ENCODE data around the gene METTL5.
A peak's percentile ranks its signal among the peaks of the same experiment; 100 is the strongest.
"Not testable (repeated sequence)": the region's sequence is repeated elsewhere in the genome, so short reads cannot be mapped to it uniquely, and the experiment has no call there.

METTL5 gene

GRCh38 chr2:169828141-169828811, 3.6 kb upstream of the METTL5 start:
- peak; percentile 68 for DNase-seq (ENCODE audit: low spot score)

GRCh38 chr2:169827272-169828140, 2.8 kb upstream of the METTL5 start, which contains the start of gene UBR3:
UBR3 (plus strand) TSS chr2:169827454; CDS start chr2:169827508, 54 bp downstream.
- DNase-seq (ENCODE audit: low spot score), result peak; percentile 99

DNA sequence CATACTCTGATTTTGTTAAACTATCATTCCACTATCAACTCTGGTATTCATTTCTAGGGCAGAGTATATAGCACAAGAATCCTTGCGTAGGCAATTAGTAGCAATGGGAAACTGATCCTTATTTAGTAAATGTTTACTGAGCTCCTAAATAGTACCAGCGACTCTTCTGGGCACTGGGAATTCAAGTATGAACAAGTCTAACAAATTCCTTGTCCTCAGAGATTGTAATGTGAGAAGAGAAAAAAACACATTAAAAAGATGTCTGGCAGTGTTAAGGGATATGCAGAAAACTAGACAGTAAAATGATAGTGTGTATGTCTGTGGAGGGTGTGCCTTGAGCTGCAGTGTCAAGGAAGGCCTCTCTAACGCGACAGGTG, 721 bp downstream of the METTL5 start:
- no peak for DNase-seq (ENCODE audit: low spot score)

GRCh38 chr2:169822785-169823392, 1.8 kb downstream of the METTL5 start:
- no peak for DNase-seq (ENCODE audit: low spot score)

- DNase-seq (ENCODE audit: low spot score), result no peak
Measured at GRCh38 chr2:169822036-169822435, 2.7 kb downstream of the METTL5 start.

GRCh38 chr2:169820101-169820500, 4.6 kb downstream of the METTL5 start:
- not testable (repeated sequence) for DNase-seq (ENCODE audit: low spot score)

- DNase-seq (ENCODE audit: low spot score), result no peak
Measured at GRCh38 chr2:169819106-169819505, 5.6 kb downstream of the METTL5 start.

DNA sequence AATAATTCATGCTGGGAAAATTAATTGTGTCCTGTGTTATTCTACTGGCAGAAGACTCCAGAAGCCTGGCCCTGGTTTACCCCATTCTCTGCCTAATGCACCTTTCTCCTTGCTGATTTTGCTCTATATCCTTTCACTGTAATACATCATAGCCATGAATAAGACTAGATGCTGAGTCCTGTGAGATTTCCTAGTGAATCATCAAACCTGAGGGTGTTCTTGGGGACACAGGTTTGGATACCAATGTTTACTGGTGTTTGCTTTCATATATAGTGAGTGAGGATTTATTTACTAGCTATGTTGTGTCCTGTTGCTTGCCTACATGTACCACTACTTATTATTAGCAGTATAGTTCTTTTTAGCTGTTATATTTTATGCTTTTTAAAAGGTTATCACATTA, 6.5 kb downstream of the METTL5 start:
- DNase-seq (ENCODE audit: low spot score), result no peak

GRCh38 chr2:169817369-169817768, 7.3 kb downstream of the METTL5 start:
- not testable (repeated sequence) for DNase-seq (ENCODE audit: low spot score)

- not testable (repeated sequence) for DNase-seq (ENCODE audit: low spot score)
Measured at GRCh38 chr2:169816961-169817360, 7.7 kb downstream of the METTL5 start.

GRCh38 chr2:169815849-169816248, 8.9 kb downstream of the METTL5 start:
- peak; percentile 33 for DNase-seq (ENCODE audit: low spot score)

- peak; percentile 15 for DNase-seq (ENCODE audit: low spot score)
Measured at GRCh38 chr2:169808221-169808620, 16.5 kb downstream of the METTL5 start.

GRCh38 chr2:169806586-169806985, 18.1 kb downstream of the METTL5 start:
- no peak for DNase-seq (ENCODE audit: low spot score)

- DNase-seq (ENCODE audit: low spot score), result no peak
Measured at GRCh38 chr2:169803480-169803879, 21.2 kb downstream of the METTL5 start.

- DNase-seq (ENCODE audit: low spot score), result peak; percentile 99
Measured at GRCh38 chr2:169798718-169799592, 25.8 kb downstream of the METTL5 start, which contains the start of gene SSB. SSB (plus strand) TSS chr2:169798871; CDS start chr2:169800961, 2,090 bp downstream.

DNA sequence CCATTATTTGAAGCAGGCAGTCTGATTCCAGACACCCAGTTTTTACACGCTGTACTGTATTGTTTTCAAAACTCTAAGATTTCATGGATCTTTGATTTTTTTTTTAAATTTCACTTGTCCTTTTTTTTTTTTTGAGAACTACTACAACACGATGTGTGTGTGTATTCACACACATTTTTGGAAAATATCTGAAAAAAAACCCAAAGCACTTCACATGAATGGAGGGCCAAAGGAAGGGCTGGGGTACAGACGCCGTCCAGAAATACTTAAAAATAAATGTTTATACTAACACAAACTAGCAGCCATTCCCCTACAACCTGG, 26.3 kb downstream of the METTL5 start:
- DNase-seq (ENCODE audit: low spot score), result no peak

DNA sequence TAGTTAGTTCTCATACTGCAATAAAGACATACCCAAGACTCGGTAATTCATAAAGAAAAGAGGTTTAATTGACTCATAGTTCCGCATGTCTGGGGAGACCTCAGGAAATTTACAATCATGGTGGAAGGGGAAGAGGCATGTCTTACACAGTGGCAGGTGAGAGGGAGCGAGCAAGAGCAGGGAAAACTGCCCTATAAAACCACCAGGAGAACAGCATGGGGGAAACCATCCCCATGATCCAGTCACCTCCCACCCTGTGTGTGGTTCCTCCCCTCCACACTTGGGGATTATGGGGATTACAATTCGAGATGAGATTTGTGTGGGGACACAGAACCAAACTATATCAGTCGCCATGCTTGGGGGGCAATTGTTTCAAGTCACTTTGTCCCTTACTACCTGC, 27.1 kb downstream of the METTL5 start:
- no peak for DNase-seq (ENCODE audit: low spot score)

DNA sequence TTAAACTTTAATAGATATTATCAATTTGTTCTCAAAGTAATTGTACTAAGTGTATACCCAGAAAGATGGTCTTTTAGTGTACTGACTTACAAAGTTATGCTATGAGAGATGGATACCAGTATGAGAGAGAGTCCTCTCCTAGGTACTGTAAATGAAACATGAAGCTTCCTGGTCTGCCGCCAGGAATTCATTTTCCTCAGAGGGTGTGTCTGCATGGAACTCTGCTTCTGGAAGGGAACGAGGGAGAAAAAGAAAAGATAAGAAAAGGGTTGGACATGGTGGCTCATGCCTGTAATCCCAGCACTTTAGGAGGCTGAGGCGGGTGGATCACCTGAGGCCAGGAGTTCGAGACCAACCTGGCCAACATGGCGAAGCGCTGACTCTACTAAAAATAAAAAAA, 28.3 kb downstream of the METTL5 start:
- DNase-seq (ENCODE audit: low spot score), result no peak

DNA sequence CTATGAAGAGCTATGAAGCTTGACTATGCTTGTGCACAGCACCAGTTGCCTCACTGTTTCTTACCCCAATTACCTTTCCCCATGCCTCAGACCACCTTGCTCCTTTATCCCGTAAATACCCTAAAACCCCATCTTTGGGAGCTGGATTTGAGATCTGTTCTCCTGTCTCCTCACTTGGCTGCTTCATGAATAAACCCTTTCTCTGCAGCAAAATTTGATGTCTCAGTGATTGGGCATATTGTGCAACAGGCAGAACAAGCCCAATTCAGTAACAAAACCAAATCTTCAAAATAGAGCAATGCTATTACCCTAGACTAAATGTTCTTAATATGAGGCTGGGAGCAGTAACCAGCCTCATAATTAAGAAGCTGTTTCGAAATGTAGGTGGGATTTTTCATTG, 29.5 kb downstream of the METTL5 start:
- no peak for DNase-seq (ENCODE audit: low spot score)

DNA sequence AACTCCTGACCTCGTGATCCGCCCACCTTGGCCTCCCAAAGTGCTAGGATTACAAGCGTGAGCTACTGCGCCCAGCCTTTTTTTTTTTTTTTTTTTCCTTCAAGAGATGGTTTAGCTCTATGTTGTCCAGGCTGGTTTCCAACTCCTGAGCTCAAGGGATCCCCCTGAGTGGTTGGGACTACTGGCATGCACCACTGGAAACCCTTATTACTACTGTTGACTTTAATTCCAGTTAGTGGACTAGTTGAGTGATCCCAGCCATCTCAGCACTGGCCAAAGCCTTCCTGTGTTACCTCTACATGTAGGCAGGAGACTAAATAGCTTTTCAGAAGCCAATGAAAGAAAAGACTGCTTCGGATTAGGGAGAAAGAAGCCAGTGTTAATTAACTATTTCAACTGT, 34.1 kb downstream of the METTL5 start:
- no peak for DNase-seq (ENCODE audit: low spot score)

DNA sequence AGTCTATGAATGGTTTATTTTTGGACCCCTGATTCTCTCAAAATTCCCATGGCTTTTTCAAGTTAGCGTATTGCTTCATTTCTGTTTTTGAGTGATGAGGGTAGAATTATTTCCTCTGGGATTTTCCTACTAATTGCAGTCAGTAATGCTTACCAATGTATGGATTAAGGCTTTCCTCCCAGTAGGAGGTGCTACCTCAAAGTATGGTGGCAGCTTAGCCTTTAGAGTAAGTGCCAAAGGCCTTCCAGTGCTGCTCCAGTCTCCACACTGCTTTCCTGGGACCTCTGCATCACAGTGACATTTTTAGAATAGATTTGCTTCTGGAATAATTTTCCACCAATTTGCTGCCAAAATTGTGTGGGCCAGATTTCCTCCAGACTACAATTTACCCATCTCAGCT, 42.2 kb downstream of the METTL5 start:
- no peak for DNase-seq (ENCODE audit: low spot score)

Measured in GM03348 (cell line).